ENCODE results near the gene NAXD.

DNA sequence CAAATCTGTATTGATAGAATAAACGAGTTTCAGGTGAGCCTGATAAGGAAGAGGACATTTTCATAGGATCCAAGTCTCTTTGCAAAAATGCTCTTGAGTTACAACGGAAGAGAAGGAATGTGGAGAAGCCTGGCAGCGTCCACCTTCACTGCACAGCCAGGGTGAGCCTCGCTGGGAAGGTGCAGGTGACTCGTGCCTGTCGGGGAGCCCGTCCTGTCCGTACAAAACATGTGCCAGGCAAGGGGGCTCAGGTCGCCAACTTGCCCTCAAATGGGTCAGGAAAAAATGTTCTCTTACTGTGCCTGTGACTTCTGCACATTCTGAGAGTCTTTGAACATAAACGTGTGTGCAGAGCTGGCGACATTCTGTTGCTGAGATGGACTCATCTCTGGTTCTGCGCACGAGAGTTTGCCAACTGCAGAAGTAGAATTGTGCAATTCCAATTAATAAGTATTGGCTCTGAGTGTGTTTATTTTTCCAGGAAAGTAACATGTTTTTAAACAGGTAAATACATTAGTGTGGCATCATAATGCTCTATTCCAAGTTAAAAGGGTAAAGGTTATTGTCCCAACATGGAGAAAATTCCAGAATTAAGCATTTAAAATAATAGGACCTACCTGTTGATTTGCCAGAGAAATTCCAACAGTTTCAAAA is 28.6 kb downstream of the NAXD start:
- TF ChIP-seq, protein P1, sequence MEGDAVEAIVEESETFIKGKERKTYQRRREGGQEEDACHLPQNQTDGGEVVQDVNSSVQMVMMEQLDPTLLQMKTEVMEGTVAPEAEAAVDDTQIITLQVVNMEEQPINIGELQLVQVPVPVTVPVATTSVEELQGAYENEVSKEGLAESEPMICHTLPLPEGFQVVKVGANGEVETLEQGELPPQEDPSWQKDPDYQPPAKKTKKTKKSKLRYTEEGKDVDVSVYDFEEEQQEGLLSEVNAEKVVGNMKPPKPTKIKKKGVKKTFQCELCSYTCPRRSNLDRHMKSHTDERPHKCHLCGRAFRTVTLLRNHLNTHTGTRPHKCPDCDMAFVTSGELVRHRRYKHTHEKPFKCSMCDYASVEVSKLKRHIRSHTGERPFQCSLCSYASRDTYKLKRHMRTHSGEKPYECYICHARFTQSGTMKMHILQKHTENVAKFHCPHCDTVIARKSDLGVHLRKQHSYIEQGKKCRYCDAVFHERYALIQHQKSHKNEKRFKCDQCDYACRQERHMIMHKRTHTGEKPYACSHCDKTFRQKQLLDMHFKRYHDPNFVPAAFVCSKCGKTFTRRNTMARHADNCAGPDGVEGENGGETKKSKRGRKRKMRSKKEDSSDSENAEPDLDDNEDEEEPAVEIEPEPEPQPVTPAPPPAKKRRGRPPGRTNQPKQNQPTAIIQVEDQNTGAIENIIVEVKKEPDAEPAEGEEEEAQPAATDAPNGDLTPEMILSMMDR (IDR thresholded peaks at IDR 0.05 in 8 of 11, conservative IDR thresholded peaks at IDR 0.05 in 3 of 11), result no peak
- peak in 1 of 3 donors; percentile 51 for TF ChIP-seq POLR2AphosphoS5 (IDR thresholded peaks at IDR 0.05)

All from spleen (tissue), 7 donors.